Suprapubic skin (tissue), 3 donors: ENCODE measurements around the gene HIVEP3.

ENCODE experiments used
- CTCF ChIP-seq, 2 donors: fragments of 200-600 bp in 1 of 2; fragments of 450-650 bp in 1 of 2; sonication (generic) in 1 of 2; IDR thresholded peaks; one replicate each; pipeline ENCODE4 v1.5.1; 2016 to 2019; ENCODE audit warnings: antibody characterized with exemption in 2 of 2, mild to moderate bottlenecking in 1 of 2, moderate library complexity in 1 of 2
- POLR2AphosphoS5 ChIP-seq, 3 donors: sonication (generic); formaldehyde crosslinking; IDR thresholded peaks; one replicate each; pipeline ENCODE4 v1.6.1; 2017; ENCODE audit warnings: antibody characterized with exemption in 3 of 3

DNA sequence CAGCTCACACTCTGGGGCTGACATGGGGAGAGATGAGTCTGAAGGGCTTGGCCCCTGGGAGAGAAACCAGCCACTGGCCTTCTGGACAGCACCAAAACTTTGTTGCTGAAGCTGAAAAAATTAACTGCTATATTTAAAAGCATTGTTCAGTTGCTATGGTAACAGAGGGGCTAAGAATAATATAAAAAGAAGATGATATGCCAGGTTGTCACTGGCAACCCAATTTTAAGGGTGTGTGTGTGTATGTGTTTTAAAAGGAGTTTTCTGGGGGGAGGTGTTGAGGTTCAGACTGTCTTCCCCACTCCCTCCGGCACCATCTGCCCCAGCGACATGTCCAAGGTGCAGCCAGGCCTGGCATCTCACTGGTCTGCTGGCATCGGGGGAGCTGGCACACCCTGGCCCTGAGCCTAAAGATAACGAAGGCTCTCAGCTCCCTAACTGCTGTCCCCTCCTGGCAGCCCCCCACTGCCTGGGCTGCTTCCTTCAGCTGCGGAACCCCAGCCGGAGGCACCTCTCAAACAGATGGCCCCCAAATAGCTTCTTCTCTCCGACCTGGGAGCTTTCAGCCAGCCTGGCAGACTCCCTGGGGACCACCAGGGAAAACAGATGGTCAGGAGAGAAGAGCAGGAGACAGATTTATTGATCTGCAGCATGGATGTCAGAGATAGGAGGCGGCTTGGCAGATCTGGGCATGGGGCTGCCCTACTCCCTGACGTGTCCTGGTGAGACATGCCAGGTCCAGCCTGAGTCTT, 203.9 kb downstream of the HIVEP3 start:
- no peak for TF ChIP-seq CTCF (IDR thresholded peaks at IDR 0.05)
- no peak for TF ChIP-seq POLR2AphosphoS5 (IDR thresholded peaks at IDR 0.05)
